GM20000 (cell line): ENCODE measurements around the gene RBSN.
"Not testable (repeated sequence)": the region's sequence is repeated elsewhere in the genome, so short reads cannot be mapped to it uniquely, and the experiment has no call there.

Source experiments
- DNase-seq: peaks from one replicate; pipeline ENCODE4 v3.0.0; 2012; ENCODE audit warnings: low spot score
- CTCF ChIP-seq: IDR thresholded peaks from 2 replicates; pipeline ENCODE4 v1.5.1; 2012; ENCODE audit warnings: mild to moderate bottlenecking, control low read depth; ENCODE audit errors: extremely low read depth, missing control alignments

The RBSN gene

GRCh38 chr3:15098503-15099363 is at the start of gene RBSN:
Gene RBSN, minus strand, starts transcription at chr3:15099148. Its CDS starts 3,028 bp downstream, at chr3:15096120.
- peak; percentile 90 for DNase-seq
- no peak for TF ChIP-seq CTCF

- no peak for TF ChIP-seq CTCF
- no peak for DNase-seq
Measured at GRCh38 chr3:15148614-15149013, 49.7 kb upstream of the RBSN start.

GRCh38 chr3:15136885-15137284 is 37.9 kb upstream of the RBSN start:
- not testable (repeated sequence) for DNase-seq

GRCh38 chr3:15134968-15135367 is 36.0 kb upstream of the RBSN start:
- not testable (repeated sequence) for DNase-seq

- DNase-seq = not testable (repeated sequence)
Measured at GRCh38 chr3:15128403-15128802, 29.5 kb upstream of the RBSN start.

- not testable (repeated sequence) for DNase-seq
Measured at GRCh38 chr3:15126975-15127374, 28.0 kb upstream of the RBSN start.

- TF ChIP-seq CTCF = no peak
- DNase-seq = no peak
Measured at GRCh38 chr3:15122398-15122797, 23.4 kb upstream of the RBSN start.

GRCh38 chr3:15121936-15122335 is 23.0 kb upstream of the RBSN start:
- no peak for DNase-seq
- TF ChIP-seq CTCF = no peak

DNA sequence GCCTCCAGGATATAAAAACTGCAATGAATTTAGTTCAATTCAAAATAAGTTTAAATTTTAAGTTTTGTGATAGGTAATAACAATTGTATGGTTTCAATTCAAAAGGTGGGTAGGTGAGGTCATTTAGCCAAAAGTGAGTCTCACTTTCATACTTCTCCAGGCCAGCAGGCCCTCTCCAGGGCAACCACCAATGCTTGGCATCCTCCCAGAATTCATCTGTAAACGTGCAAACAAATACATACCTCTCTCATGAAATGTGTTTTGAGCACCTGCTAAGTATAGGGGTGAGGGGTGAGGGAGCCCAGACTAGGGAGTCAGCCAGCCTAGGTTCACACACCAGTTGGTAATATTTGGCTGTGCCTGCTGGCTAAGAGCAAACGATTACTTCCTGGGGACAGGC is 22.0 kb upstream of the RBSN start:
- TF ChIP-seq CTCF = no peak
- DNase-seq = no peak
